H1 (cell line): ENCODE results near the gene MTMR10. TPM values are rescaled to one million over a fixed set of nuclear protein-coding genes. Genes with fewer than 3 reads are reported as not detected.

Source experiments
- CTCF ChIA-PET: fragments of 300-600 bp; sonication (Branson Sonifier 250); formaldehyde crosslinking; loops from one replicate; lab custom pipeline; 2021; ENCODE audit not compliant: partially characterized antibody; lab: Charles Lee
- POLR2A ChIA-PET: fragments of 300-600 bp; sonication (Branson Sonifier 250); formaldehyde crosslinking; loops from one replicate; lab custom pipeline; 2021; ENCODE audit warnings: inconsistent platforms; ENCODE audit not compliant: partially characterized antibody; lab: Charles Lee
- DNase-seq, 2 experiments: peaks; one replicate each; pipeline versions ENCODE4 v3.0.0 to v3.0.0-alpha.2; 2010 to 2022; ENCODE audit warnings: low spot score in 2 of 2, low read depth in 1 of 2, mixed read lengths in 1 of 2
- FAIRE-seq: peaks from 2 replicates; lab custom pipeline; 2011; peaks lifted over from hg19 to GRCh38; lab: Jason Lieb, UNC
- H2AFZ ChIP-seq: 2 replicates; pipeline ENCODE4 v1.8.1; 2012; ENCODE audit warnings: low read length, inconsistent platforms
- H2AK5ac ChIP-seq: 2 replicates; pipeline ENCODE4 v1.6.1; 2013; ENCODE audit warnings: low read depth, low read length
- H2BK120ac ChIP-seq: replicated peaks from 2 replicates; pipeline ENCODE3; 2013; ENCODE audit warnings: low read depth, low read length, inconsistent platforms
- H2BK12ac ChIP-seq: 2 replicates; pipeline ENCODE4 v1.6.1; 2013; ENCODE audit warnings: low read depth, low read length
- H2BK15ac ChIP-seq: 2 replicates; pipeline ENCODE4 v1.6.1; 2013; ENCODE audit warnings: low read length
- H2BK20ac ChIP-seq: 2 replicates; pipeline ENCODE4 v1.6.1; 2013; ENCODE audit warnings: low read length
- H2BK5ac ChIP-seq: 2 replicates; pipeline ENCODE4 v1.6.1; 2013; ENCODE audit warnings: low read depth, low read length
- H3K14ac ChIP-seq: 2 replicates; pipeline ENCODE4 v1.6.1; 2013; ENCODE audit warnings: inconsistent platforms; ENCODE audit not compliant: insufficient read length
- H3K18ac ChIP-seq: 2 replicates; pipeline ENCODE4 v1.6.1; 2013; ENCODE audit warnings: low read length; ENCODE audit errors: extremely low read depth
- H3K23ac ChIP-seq: 2 replicates; pipeline ENCODE4 v1.6.1; 2013; ENCODE audit warnings: inconsistent platforms; ENCODE audit not compliant: insufficient read length
- H3K23me2 ChIP-seq: 2 replicates; pipeline ENCODE4 v1.6.1; 2013; ENCODE audit warnings: low read depth, low read length
- H3K27ac ChIP-seq: 2 replicates; pipeline ENCODE4 v1.6.1; 2011; ENCODE audit warnings: low read depth, low read length, inconsistent platforms
- H3K27me3 ChIP-seq, 4 experiments: replicated peaks in 1 of 4; 1 replicate in 1 of 4; 2 replicates in 3 of 4; pipeline versions ENCODE4 v1.6.1 to v1.8.1; 2011 to 2013; ENCODE audit warnings: low read length in 3 of 4, mild to moderate bottlenecking in 3 of 4, inconsistent platforms in 2 of 4, mixed read lengths in 2 of 4, moderate library complexity in 1 of 4; ENCODE audit not compliant: control insufficient read depth in 3 of 4, insufficient read depth in 3 of 4; ENCODE audit errors: extremely low read depth in 1 of 4
- H3K36me3 ChIP-seq, 4 experiments: 2 replicates each; pipeline versions ENCODE4 v1.6.1 to v1.8.1; 2011 to 2013; ENCODE audit warnings: mild to moderate bottlenecking in 4 of 4, low read length in 3 of 4, moderate library complexity in 2 of 4, control low read depth in 1 of 4, inconsistent platforms in 1 of 4; ENCODE audit not compliant: insufficient read depth in 4 of 4, control insufficient read depth in 2 of 4
- H3K4ac ChIP-seq: replicated peaks from 2 replicates; pipeline ENCODE3; 2013; ENCODE audit warnings: low read length, low read depth, mixed read lengths, inconsistent platforms; ENCODE audit not compliant: insufficient read length
- H3K4me1 ChIP-seq, 4 experiments: replicated peaks in 1 of 4; 1 replicate in 1 of 4; 2 replicates in 3 of 4; pipeline versions ENCODE4 v1.6.1 to v1.8.1; 2011 to 2013; ENCODE audit warnings: low read length in 3 of 4, inconsistent platforms in 2 of 4, mixed read lengths in 1 of 4; ENCODE audit not compliant: insufficient read depth in 4 of 4, control insufficient read depth in 3 of 4
- H3K4me2 ChIP-seq, 2 experiments: 2 replicates each; pipeline versions ENCODE4 v1.6.1 to v1.8.1; 2011 to 2013; ENCODE audit warnings: low read depth in 2 of 2, low read length in 2 of 2, control low read depth in 1 of 2, inconsistent platforms in 1 of 2, mild to moderate bottlenecking in 1 of 2; ENCODE audit not compliant: insufficient read depth in 1 of 2
- H3K4me3 ChIP-seq, 4 experiments: fragments of 200-600, 300-600 bp in 1 of 4; sonication (generic), shearing (Covaris generic), sonication (Bioruptor Twin) in 1 of 4; 2 replicates each; pipeline versions ENCODE4 v1.5.1 to v1.8.1; 2011 to 2016; ENCODE audit warnings: low read length in 4 of 4, low read depth in 3 of 4, control low read depth in 2 of 4, inconsistent platforms in 2 of 4, mild to moderate bottlenecking in 2 of 4, mixed read lengths in 1 of 4, moderate library complexity in 1 of 4; ENCODE audit not compliant: insufficient read depth in 2 of 4; ENCODE audit errors: extremely low read depth in 1 of 4
- H3K56ac ChIP-seq: replicated peaks from 2 replicates; pipeline ENCODE3; 2013; ENCODE audit warnings: low read depth, mild to moderate bottlenecking, mixed read lengths, low read length, inconsistent platforms; ENCODE audit not compliant: insufficient read length
- H3K79me1 ChIP-seq: 2 replicates; pipeline ENCODE4 v1.6.1; 2013; ENCODE audit warnings: low read depth, low read length, control low read depth
- H3K79me2 ChIP-seq, 2 experiments: 2 replicates each; pipeline versions ENCODE4 v1.6.1 to v1.8.1; 2012 to 2013; ENCODE audit warnings: low read length in 2 of 2, mild to moderate bottlenecking in 2 of 2, inconsistent platforms in 1 of 2; ENCODE audit not compliant: insufficient read depth in 2 of 2, control insufficient read depth in 1 of 2
- H3K9ac ChIP-seq, 4 experiments: replicated peaks in 1 of 4; 1 replicate in 1 of 4; 2 replicates in 3 of 4; pipeline versions ENCODE4 v1.6.1 to v1.8.1; 2011 to 2013; ENCODE audit warnings: low read depth in 3 of 4, low read length in 3 of 4, control low read depth in 2 of 4, mild to moderate bottlenecking in 2 of 4, moderate library complexity in 2 of 4, inconsistent platforms in 1 of 4; ENCODE audit errors: extremely low read depth in 1 of 4
- H3K9me3 ChIP-seq, 2 experiments: 2 replicates each; pipeline versions ENCODE4 v1.6.1 to v1.8.1; 2012 to 2013; ENCODE audit warnings: mild to moderate bottlenecking in 2 of 2, moderate library complexity in 2 of 2, control low read depth in 1 of 2, inconsistent platforms in 1 of 2, low read depth in 1 of 2, low read length in 1 of 2, mixed read lengths in 1 of 2; ENCODE audit not compliant: insufficient read depth in 2 of 2
- H4K20me1 ChIP-seq, 2 experiments: replicated peaks in 1 of 2; 2 replicates each; pipeline versions ENCODE3 to v1.8.1; 2011 to 2013; ENCODE audit warnings: inconsistent platforms in 2 of 2, low read length in 2 of 2, mild to moderate bottlenecking in 1 of 2; ENCODE audit not compliant: insufficient read depth in 2 of 2, control insufficient read depth in 1 of 2
- H4K5ac ChIP-seq: 2 replicates; pipeline ENCODE4 v1.6.1; 2013; ENCODE audit warnings: low read length, low read depth, mixed read lengths, inconsistent platforms; ENCODE audit not compliant: insufficient read length
- H4K8ac ChIP-seq: 2 replicates; pipeline ENCODE4 v1.8.0; 2013; ENCODE audit warnings: mild to moderate bottlenecking, moderate library complexity, low read length, inconsistent platforms; ENCODE audit not compliant: insufficient read depth; ENCODE audit errors: extremely low read depth
- H4K91ac ChIP-seq: replicated peaks from 2 replicates; pipeline ENCODE3; 2013; ENCODE audit warnings: low read length, mixed read lengths, inconsistent platforms; ENCODE audit not compliant: insufficient read length
- BRCA1 ChIP-seq: IDR thresholded peaks from 2 replicates; pipeline ENCODE4 v1.6.1; 2012; ENCODE audit warnings: low read depth, low read length, improper control_type of control experiment
- RAD21 ChIP-seq, 2 experiments: IDR thresholded peaks in 1 of 2; conservative IDR thresholded peaks in 1 of 2; 2 replicates each; pipeline ENCODE4 v1.6.1; 2011; ENCODE audit warnings: low read depth in 2 of 2, low read length in 2 of 2, improper control_type of control experiment in 1 of 2, inconsistent platforms in 1 of 2, mild to moderate bottlenecking in 1 of 2, moderate library complexity in 1 of 2
- SP1 ChIP-seq: IDR thresholded peaks from 2 replicates; pipeline ENCODE4 v1.6.1; 2011; ENCODE audit warnings: low read depth, low read length
- SP2 ChIP-seq: IDR thresholded peaks from 2 replicates; pipeline ENCODE4 v1.6.1; 2012; ENCODE audit warnings: mild to moderate bottlenecking, low read length, inconsistent platforms
- TAF1 ChIP-seq: IDR thresholded peaks from 2 replicates; pipeline ENCODE4 v1.6.1; 2011; ENCODE audit warnings: mild to moderate bottlenecking, low read depth, low read length
- WGBS, 2 experiments: shearing (Covaris generic) in 1 of 2; methylation state at CpG; one replicate each; pipeline versions ENCODE4 v1.1.6 to v1.1.7; 2013 to 2015; ENCODE audit warnings: low lambda C conversion rate in 2 of 2, mixed read lengths in 2 of 2, inconsistent platforms in 1 of 2, low coverage in 1 of 2, missing lambda C conversion rate in 1 of 2; ENCODE audit not compliant: insufficient replicate concordance in 2 of 2, insufficient coverage in 1 of 2, insufficient read length in 1 of 2; ENCODE audit errors: extremely low coverage in 1 of 2, missing lambda C conversion rate in 1 of 2; 5-methylcytosine and 5-hydroxymethylcytosine counted together
- polyA plus RNA-seq, 7 experiments: library from polyadenylated mRNA; depleted of rRNA in 3 of 7; stranded (reverse) in 5 of 7; unstranded in 2 of 7; fragments of >200 nt in 5 of 7; fragments of 200-250 nt in 2 of 7; gene quantifications; 1 replicate in 5 of 7; 2 replicates in 1 of 7; 4 replicates in 1 of 7; pipeline versions ENCODE4 v1.2.1 to v1.2.3, GENCODE V29; 2011 to 2013; ENCODE audit warnings: missing spikeins in 2 of 7, mixed read lengths in 2 of 7
- total RNA-seq: library from RNA; stranded (reverse); fragmentation: NEBNext Ultra II Directional; extraction: Animal tissue kit (Norgen Biotek cat#: 25700); gene quantifications from 2 replicates; pipeline ENCODE4 v1.2.1, GENCODE V29; 2021
- TF ChIP-seq, protein P1 (sequence below), 3 experiments: IDR thresholded peaks; 1 replicate in 2 of 3; 2 replicates in 1 of 3; pipeline versions ENCODE4 v1.5.1 to v1.6.1; 2011; ENCODE audit warnings: low read length in 3 of 3, mild to moderate bottlenecking in 3 of 3, inconsistent platforms in 2 of 3, low read depth in 1 of 3, moderate library complexity in 1 of 3; ENCODE audit not compliant: insufficient read depth in 1 of 3; ENCODE audit errors: control extremely low read depth in 1 of 3

MTMR10 gene
- total and polyA plus RNA-seq, 2 of the 8 experiments (the other 6 are each of a cell fraction or from before 2014, with no cell fraction given) = 3.8 to 13.1 TPM

GRCh38 chr15:30917013-30917412 is 74.4 kb downstream of the MTMR10 start:
- ChIA-PET POLR2A (no interaction called here), CTCF (interaction anchor here (0.6 to 1.9 kb wide), 9 partner anchors 9 to 401 kb away, joined by 3 to 8 read pairs (median 3); partner anchors contain the start of gene FAN1)
- peaks cover 5 to 10% (median 8%) of the 10 kb centered on the region in 4 experiments for H3K4me1 ChIP-seq
- 73% methylated on average over 6 of the region's 6 CpGs; no CpG with 5 or more reads in 1 of the 2 experiments for WGBS, 2 experiments
- no peak overlapping the region for H3K14ac ChIP-seq
- peak overlapping the region; percentile 23; the same call in 1 of the 2 replicates for H3K27ac ChIP-seq
- H3K9ac ChIP-seq = no peak overlapping the region
- H3K9me3 ChIP-seq = no peaks in the 10 kb centered on the region
- H3K23ac ChIP-seq = no peak overlapping the region
- peaks cover 0 to 3% of the 10 kb centered on the region in 2 experiments for H4K20me1 ChIP-seq
- no peak for DNase-seq
- 0 out of 2 replicates have a peak, but pooled peaks cover 4% of the 10 kb centered on the region for H3K79me1 ChIP-seq
- no peak overlapping the region; the same call in none of the 2 replicates for H4K8ac ChIP-seq
- no peaks in the 10 kb centered on the region; a peak in 1 of 4 replicates for H3K79me2 ChIP-seq
- no peak overlapping the region for H3K4me2 ChIP-seq
- H4K5ac ChIP-seq = no peak overlapping the region
- H2BK12ac ChIP-seq = no peak overlapping the region; the same call in 1 of the 2 replicates
- H2BK120ac ChIP-seq = no peak overlapping the region
- no peak overlapping the region for H3K56ac ChIP-seq
- H2BK15ac ChIP-seq = no peak overlapping the region
- FAIRE-seq = no peak
- H3K36me3 ChIP-seq = peaks cover 2 to 63% (median 15%) of the 10 kb centered on the region in 4 experiments
- H3K23me2 ChIP-seq = no peaks in the 10 kb centered on the region
- no peak overlapping the region for H3K18ac ChIP-seq
- TF ChIP-seq TAF1 (no peak), SP2 (no peak), RAD21 (IDR thresholded peaks at IDR 0.05 in 1 of 2, conservative IDR thresholded peaks at IDR 0.05 in 1 of 2; ENCODE audit: low read depth in 2 of 2, low read length in 2 of 2) (peak; percentile 57), BRCA1 (no peak), SP1 (no peak)
- TF ChIP-seq, protein P1, sequence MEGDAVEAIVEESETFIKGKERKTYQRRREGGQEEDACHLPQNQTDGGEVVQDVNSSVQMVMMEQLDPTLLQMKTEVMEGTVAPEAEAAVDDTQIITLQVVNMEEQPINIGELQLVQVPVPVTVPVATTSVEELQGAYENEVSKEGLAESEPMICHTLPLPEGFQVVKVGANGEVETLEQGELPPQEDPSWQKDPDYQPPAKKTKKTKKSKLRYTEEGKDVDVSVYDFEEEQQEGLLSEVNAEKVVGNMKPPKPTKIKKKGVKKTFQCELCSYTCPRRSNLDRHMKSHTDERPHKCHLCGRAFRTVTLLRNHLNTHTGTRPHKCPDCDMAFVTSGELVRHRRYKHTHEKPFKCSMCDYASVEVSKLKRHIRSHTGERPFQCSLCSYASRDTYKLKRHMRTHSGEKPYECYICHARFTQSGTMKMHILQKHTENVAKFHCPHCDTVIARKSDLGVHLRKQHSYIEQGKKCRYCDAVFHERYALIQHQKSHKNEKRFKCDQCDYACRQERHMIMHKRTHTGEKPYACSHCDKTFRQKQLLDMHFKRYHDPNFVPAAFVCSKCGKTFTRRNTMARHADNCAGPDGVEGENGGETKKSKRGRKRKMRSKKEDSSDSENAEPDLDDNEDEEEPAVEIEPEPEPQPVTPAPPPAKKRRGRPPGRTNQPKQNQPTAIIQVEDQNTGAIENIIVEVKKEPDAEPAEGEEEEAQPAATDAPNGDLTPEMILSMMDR (IDR thresholded peaks at IDR 0.05; ENCODE audit: control extremely low read depth in 1 of 3, insufficient read depth in 1 of 3, low read depth in 1 of 3, low read length in 3 of 3) = peak in 2 of 3 experiments; percentile 21 to 28; a peak in 3 of 4 replicates
- peak overlapping the region; percentile 19; the same call in 1 of the 2 replicates for H2BK5ac ChIP-seq
- H3K4me3 ChIP-seq = no peak overlapping the region
- H4K91ac ChIP-seq = no peak overlapping the region
- no peak overlapping the region for H3K4ac ChIP-seq
- no peak overlapping the region for H2AFZ ChIP-seq
- no peaks in the 10 kb centered on the region for H3K27me3 ChIP-seq
- H2BK20ac ChIP-seq = no peak overlapping the region
- no peak overlapping the region; the same call in 1 of the 2 replicates for H2AK5ac ChIP-seq
